Keratinocyte (primary cell): Measurements from ENCODE around the gene SLAMF1. TPM values are rescaled to one million over a fixed set of nuclear protein-coding genes. Genes with fewer than 3 reads are reported as not detected.

Source experiments
- DNase-seq: peaks from one replicate; pipeline ENCODE4 v3.0.0-alpha.2; 2011; ENCODE audit warnings: low read depth, missing footprints, low spot score
- FAIRE-seq: peaks from 2 replicates; lab custom pipeline; 2011; peaks lifted over from hg19 to GRCh38; lab: Jason Lieb, UNC
- H2AFZ ChIP-seq: 2 replicates; pipeline ENCODE4 v1.6.0; 2012; ENCODE audit warnings: low read length, control low read depth, inconsistent platforms; ENCODE audit not compliant: control insufficient read depth
- H3K27ac ChIP-seq: 2 replicates; pipeline ENCODE4 v1.5.1; 2011; ENCODE audit warnings: low read length; ENCODE audit not compliant: control insufficient read depth, insufficient read depth
- H3K27me3 ChIP-seq: 3 replicates; pipeline ENCODE4 v1.6.0; 2011; ENCODE audit warnings: low read length; ENCODE audit not compliant: control insufficient read depth, insufficient read depth; ENCODE audit errors: extremely low read depth
- H3K36me3 ChIP-seq, 2 experiments: 2 replicates in 1 of 2; 3 replicates in 1 of 2; pipeline ENCODE4 v1.5.1; 2011; ENCODE audit warnings: low read length in 2 of 2, mild to moderate bottlenecking in 1 of 2; ENCODE audit not compliant: control insufficient read depth in 2 of 2, insufficient read depth in 2 of 2; ENCODE audit errors: extremely low read depth in 1 of 2
- H3K4me1 ChIP-seq: 3 replicates; pipeline ENCODE4 v1.5.1; 2011; ENCODE audit warnings: low read length; ENCODE audit not compliant: control insufficient read depth, insufficient read depth; ENCODE audit errors: extremely low read depth
- H3K4me2 ChIP-seq: 3 replicates; pipeline ENCODE4 v1.6.0; 2011; ENCODE audit warnings: low read depth, low read length; ENCODE audit not compliant: control insufficient read depth, insufficient read depth; ENCODE audit errors: extremely low read depth
- H3K4me3 ChIP-seq, 3 experiments: fragments of 200-600 bp in 1 of 3; sonication (generic) in 1 of 3; 2 replicates in 2 of 3; 3 replicates in 1 of 3; pipeline ENCODE4 v1.5.1; 2011 to 2016; ENCODE audit warnings: low read length in 3 of 3, mild to moderate bottlenecking in 3 of 3, control low read depth in 2 of 3, inconsistent platforms in 1 of 3, low read depth in 1 of 3, mixed read lengths in 1 of 3, mixed run types in 1 of 3, moderate library complexity in 1 of 3; ENCODE audit not compliant: control insufficient read depth in 2 of 3, insufficient read depth in 2 of 3; ENCODE audit errors: extremely low read depth in 1 of 3
- H3K79me2 ChIP-seq: 2 replicates; pipeline ENCODE4 v1.6.0; 2012; ENCODE audit warnings: low read length; ENCODE audit not compliant: control insufficient read depth, insufficient read depth
- H3K9ac ChIP-seq: 3 replicates; pipeline ENCODE4 v1.6.0; 2011; ENCODE audit warnings: low read length; ENCODE audit not compliant: control insufficient read depth, insufficient read depth; ENCODE audit errors: extremely low read depth
- H3K9me1 ChIP-seq: 3 replicates; pipeline ENCODE4 v1.6.0; 2011; ENCODE audit warnings: low read length; ENCODE audit not compliant: control insufficient read depth, insufficient read depth; ENCODE audit errors: extremely low read depth
- H3K9me3 ChIP-seq: 2 replicates; pipeline ENCODE4 v1.5.1; 2012; ENCODE audit warnings: low read depth, low read length; ENCODE audit not compliant: control insufficient read depth
- H4K20me1 ChIP-seq: 3 replicates; pipeline ENCODE4 v1.6.0; 2011; ENCODE audit warnings: low read length; ENCODE audit not compliant: control insufficient read depth, insufficient read depth; ENCODE audit errors: extremely low read depth
- EZH2 ChIP-seq: IDR thresholded peaks from one replicate; pipeline ENCODE4 v1.6.1; 2012; ENCODE audit warnings: inconsistent platforms, mild to moderate bottlenecking, low read length, moderate library complexity
- dilution Hi-C: fragments of 300-500 bp; cut with MboI; formaldehyde crosslinking; loops from one replicate; pipeline ENCODE4 v1.7.0; 2020; ENCODE audit warnings: low sequenced_read_pairs; ENCODE audit not compliant: extremely low pct_ligation_motif_present
- polyA plus RNA-seq, 5 experiments: library from polyadenylated mRNA; depleted of rRNA in 3 of 5; stranded (reverse) in 3 of 5; stranded (forward) in 1 of 5; unstranded in 1 of 5; fragments of >200 nt; gene quantifications; 1 replicate in 1 of 5; 2 replicates in 3 of 5; 3 replicates in 1 of 5; pipeline versions ENCODE4 v1.2.1 to v1.2.3, GENCODE V29; 2011 to 2012; ENCODE audit warnings: missing spikeins in 2 of 5, low read depth in 1 of 5, low replicate concordance in 1 of 5
- TF ChIP-seq, protein P1 (sequence below), 3 experiments: IDR thresholded peaks in 1 of 3; conservative IDR thresholded peaks in 1 of 3; optimal IDR thresholded peaks in 1 of 3; 2 replicates in 2 of 3; 3 replicates in 1 of 3; pipeline versions ENCODE3 to v1.5.1; 2011; ENCODE audit warnings: low read length in 3 of 3, mild to moderate bottlenecking in 3 of 3, moderate library complexity in 2 of 3, control low read depth in 1 of 3, inconsistent platforms in 1 of 3; ENCODE audit not compliant: insufficient read depth in 2 of 3; ENCODE audit errors: extremely low read depth in 1 of 3

Gene SLAMF1
- polyA plus RNA-seq, 1 donor (not counting 4 experiments of a cell fraction or from before 2014, with no cell fraction given), result not detected

DNA sequence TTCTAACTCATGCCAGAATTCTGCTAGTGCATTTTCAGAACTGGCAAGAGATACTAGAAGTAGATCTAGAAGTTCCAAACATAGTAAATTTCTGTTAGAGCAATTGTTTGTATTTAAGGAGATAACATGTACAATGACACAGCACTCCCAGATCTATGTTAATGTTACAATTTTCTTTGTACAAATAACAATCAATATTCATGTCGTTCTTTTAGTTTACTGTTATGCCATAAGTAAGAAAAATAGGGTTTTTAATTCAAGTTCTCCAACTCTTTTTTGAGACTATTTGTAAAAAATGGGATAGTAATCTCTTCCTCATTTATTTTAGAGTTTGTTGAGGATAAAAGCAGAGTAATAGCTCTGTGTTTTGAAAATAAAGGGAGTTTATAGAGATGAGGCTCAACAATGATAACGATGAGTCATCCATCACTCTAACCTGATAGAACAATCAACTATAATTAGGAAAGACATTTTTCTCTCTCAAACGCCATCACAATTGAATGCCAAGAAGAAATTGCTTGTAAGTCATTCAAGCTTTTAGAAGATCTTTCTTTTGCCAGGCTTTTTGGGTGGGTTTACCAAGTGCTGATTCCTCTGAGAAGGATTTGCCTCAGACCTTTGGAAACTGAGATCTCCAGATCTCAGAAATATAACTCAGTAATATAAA is 68.2 kb downstream of the SLAMF1 start:
- no peaks in the 10 kb centered on the region for H3K4me1 ChIP-seq
- H3K79me2 ChIP-seq, result no peaks in the 10 kb centered on the region
- TF ChIP-seq, protein P1, sequence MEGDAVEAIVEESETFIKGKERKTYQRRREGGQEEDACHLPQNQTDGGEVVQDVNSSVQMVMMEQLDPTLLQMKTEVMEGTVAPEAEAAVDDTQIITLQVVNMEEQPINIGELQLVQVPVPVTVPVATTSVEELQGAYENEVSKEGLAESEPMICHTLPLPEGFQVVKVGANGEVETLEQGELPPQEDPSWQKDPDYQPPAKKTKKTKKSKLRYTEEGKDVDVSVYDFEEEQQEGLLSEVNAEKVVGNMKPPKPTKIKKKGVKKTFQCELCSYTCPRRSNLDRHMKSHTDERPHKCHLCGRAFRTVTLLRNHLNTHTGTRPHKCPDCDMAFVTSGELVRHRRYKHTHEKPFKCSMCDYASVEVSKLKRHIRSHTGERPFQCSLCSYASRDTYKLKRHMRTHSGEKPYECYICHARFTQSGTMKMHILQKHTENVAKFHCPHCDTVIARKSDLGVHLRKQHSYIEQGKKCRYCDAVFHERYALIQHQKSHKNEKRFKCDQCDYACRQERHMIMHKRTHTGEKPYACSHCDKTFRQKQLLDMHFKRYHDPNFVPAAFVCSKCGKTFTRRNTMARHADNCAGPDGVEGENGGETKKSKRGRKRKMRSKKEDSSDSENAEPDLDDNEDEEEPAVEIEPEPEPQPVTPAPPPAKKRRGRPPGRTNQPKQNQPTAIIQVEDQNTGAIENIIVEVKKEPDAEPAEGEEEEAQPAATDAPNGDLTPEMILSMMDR (optimal IDR thresholded peaks at IDR 0.05 in 1 of 3, IDR thresholded peaks at IDR 0.05 in 1 of 3, conservative IDR thresholded peaks at IDR 0.05 in 1 of 3; ENCODE audit: extremely low read depth in 1 of 3, insufficient read depth in 2 of 3, low read length in 3 of 3), result no peak
- no peak for TF ChIP-seq EZH2
- H3K4me3 ChIP-seq, result no peak overlapping the region
- DNase-seq (no peak), FAIRE-seq (no peak)
- H3K9me1 ChIP-seq, result no peaks in the 10 kb centered on the region
- no peak overlapping the region for H3K27ac ChIP-seq
- dilution Hi-C loops, result no loop called here
- H3K36me3 ChIP-seq, result no peaks in the 10 kb centered on the region
- no peak overlapping the region for H3K4me2 ChIP-seq
- no peaks in the 10 kb centered on the region for H4K20me1 ChIP-seq
- no peaks in the 10 kb centered on the region for H3K27me3 ChIP-seq
- H3K9ac ChIP-seq, result no peak overlapping the region
- H2AFZ ChIP-seq, result no peak overlapping the region
- H3K9me3 ChIP-seq, result no peaks in the 10 kb centered on the region

DNA sequence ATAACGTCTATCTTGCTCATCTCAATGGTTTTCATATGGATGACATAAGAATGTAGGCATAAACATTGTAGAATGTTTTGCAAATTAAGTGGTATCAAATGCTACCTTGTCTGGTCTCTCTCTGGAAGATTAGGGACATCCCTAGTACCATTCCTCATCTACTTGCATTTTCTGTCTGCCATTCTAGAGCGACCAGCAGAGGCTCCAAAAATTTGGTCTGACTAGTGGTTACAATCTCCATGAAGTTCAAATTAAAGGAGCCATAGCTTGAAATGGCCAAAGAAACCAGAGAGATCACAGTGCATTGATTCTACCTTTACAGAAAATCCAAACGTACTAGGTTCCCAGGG is 68.7 kb downstream of the SLAMF1 start:
- no peak for DNase-seq
- Histone ChIP-seq H3K4me2 (no peak overlapping the region), H3K9me3 (no peaks in the 10 kb centered on the region), H3K4me1 (no peaks in the 10 kb centered on the region), H2AFZ (no peak overlapping the region), H3K27ac (no peak overlapping the region), H3K4me3 (no peak overlapping the region), H3K27me3 (no peaks in the 10 kb centered on the region), H3K9me1 (no peaks in the 10 kb centered on the region), H3K9ac (no peak overlapping the region), H3K79me2 (no peaks in the 10 kb centered on the region), H3K36me3 (no peaks in the 10 kb centered on the region), H4K20me1 (no peaks in the 10 kb centered on the region)
- FAIRE-seq, result no peak
- dilution Hi-C loops, result no loop called here
- TF ChIP-seq EZH2, result no peak
- TF ChIP-seq, protein P1 (optimal IDR thresholded peaks at IDR 0.05 in 1 of 3, IDR thresholded peaks at IDR 0.05 in 1 of 3, conservative IDR thresholded peaks at IDR 0.05 in 1 of 3; ENCODE audit: extremely low read depth in 1 of 3, insufficient read depth in 2 of 3, low read length in 3 of 3), result no peak
